ENCODE data around the gene TBCD. TPM values are rescaled to one million over a fixed set of nuclear protein-coding genes. Genes with fewer than 3 reads are reported as not detected.

Gene TBCD
- total and polyA plus RNA-seq, 2 experiments from 2014 or later, result 19.3 to 33.8 TPM

DNA sequence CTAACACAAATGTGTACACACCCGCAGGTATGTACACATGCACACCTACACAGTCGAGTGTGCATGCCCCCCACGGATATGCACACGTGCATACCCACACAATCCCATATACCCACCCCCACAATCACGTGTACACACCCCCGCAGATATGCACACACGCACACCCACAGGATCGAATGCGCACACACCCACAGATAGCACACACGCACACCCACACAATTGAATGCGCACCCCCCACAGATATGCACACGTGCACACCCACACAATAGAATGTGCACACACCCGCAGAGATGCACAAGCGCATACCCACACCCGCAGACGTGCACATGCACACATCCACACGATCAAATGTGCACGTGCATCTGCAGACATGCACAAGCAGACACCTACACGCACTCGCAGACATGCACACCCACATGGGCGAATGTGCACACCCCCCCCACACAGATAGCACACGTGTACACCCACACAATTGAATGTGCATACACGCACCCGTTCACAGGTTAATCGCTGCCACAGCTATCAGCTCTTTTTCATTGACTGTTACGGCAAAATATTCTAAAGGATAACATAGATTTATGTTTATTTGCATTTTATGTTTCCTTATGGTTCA is 77.1 kb downstream of the TBCD start:
- H3K9me3 ChIP-seq (ENCODE audit: low read depth), result no peaks in the 10 kb centered on the region
- no peaks in the 10 kb centered on the region for H3K4me1 ChIP-seq (ENCODE audit: insufficient read depth)
- no peaks in the 10 kb centered on the region for H3K79me2 ChIP-seq (ENCODE audit: insufficient read depth)
- no peaks in the 10 kb centered on the region for H4K20me1 ChIP-seq (ENCODE audit: insufficient read depth)
- TF ChIP-seq EZH2 (IDR thresholded peaks at IDR 0.05; ENCODE audit: insufficient read depth, poor library complexity, severe bottlenecking), result no peak
- no peak for TF ChIP-seq EZH2phosphoT487 (IDR thresholded peaks at IDR 0.05; ENCODE audit: insufficient read depth, low read depth)
- no peaks in the 10 kb centered on the region for H3K36me3 ChIP-seq (ENCODE audit: low read depth)
- no peaks in the 10 kb centered on the region for H3K9me2 ChIP-seq (ENCODE audit: insufficient read depth)
- H3K27ac ChIP-seq, result no peak overlapping the region
- in situ Hi-C loops (cut with MboI), result no loop called here
- H3K9ac ChIP-seq, result no peak overlapping the region
- no peaks in the 10 kb centered on the region for H3F3A ChIP-seq (ENCODE audit: insufficient read depth)
- no peaks in the 10 kb centered on the region for H3K27me3 ChIP-seq (replicated peaks; ENCODE audit: insufficient read depth)
- 94 to 97% methylated on average over 22 to 26 of the region's 26 CpGs for WGBS, 2 experiments (ENCODE audit: low coverage in 1 of 2, low lambda C conversion rate in 2 of 2, missing lambda C conversion rate in 2 of 2)
- no peak overlapping the region for H3K4me2 ChIP-seq (ENCODE audit: unreplicated experiment)
- DNase-seq, result no peak
- no peak overlapping the region for H3K4me3 ChIP-seq
- H2AFZ ChIP-seq, result no peak overlapping the region

- H2AFZ ChIP-seq, result no peak overlapping the region
- no peak overlapping the region for H3K9ac ChIP-seq
- no peak for TF ChIP-seq EZH2phosphoT487 (IDR thresholded peaks at IDR 0.05; ENCODE audit: insufficient read depth, low read depth)
- no peaks in the 10 kb centered on the region for H3K9me3 ChIP-seq (ENCODE audit: low read depth)
- no peaks in the 10 kb centered on the region for H3F3A ChIP-seq (ENCODE audit: insufficient read depth)
- no peaks in the 10 kb centered on the region for H3K9me2 ChIP-seq (ENCODE audit: insufficient read depth)
- in situ Hi-C loops (cut with MboI), result no loop called here
- H3K79me2 ChIP-seq (ENCODE audit: insufficient read depth), result no peaks in the 10 kb centered on the region
- H4K20me1 ChIP-seq (ENCODE audit: insufficient read depth), result no peaks in the 10 kb centered on the region
- H3K4me1 ChIP-seq (ENCODE audit: insufficient read depth), result no peaks in the 10 kb centered on the region
- no peaks in the 10 kb centered on the region for H3K36me3 ChIP-seq (ENCODE audit: low read depth)
- DNase-seq, result no peak
- no peak overlapping the region for H3K4me2 ChIP-seq (ENCODE audit: unreplicated experiment)
- H3K27me3 ChIP-seq (replicated peaks; ENCODE audit: insufficient read depth), result no peaks in the 10 kb centered on the region
- H3K27ac ChIP-seq, result no peak overlapping the region
- H3K4me3 ChIP-seq, result no peak overlapping the region
- 89 to 94% methylated on average over 15 to 22 of the region's 22 CpGs for WGBS, 2 experiments (ENCODE audit: low coverage in 1 of 2, low lambda C conversion rate in 2 of 2, missing lambda C conversion rate in 2 of 2)
Observed at GRCh38 chr17:82830249-82830661, 78.4 kb downstream of the TBCD start.

- Histone ChIP-seq H3F3A (ENCODE audit: insufficient read depth) (no peaks in the 10 kb centered on the region), H3K4me3 (no peak overlapping the region), H2AFZ (no peak overlapping the region), H3K27ac (no peak overlapping the region), H3K9ac (no peak overlapping the region), H3K36me3 (ENCODE audit: low read depth) (no peaks in the 10 kb centered on the region), H3K4me1 (ENCODE audit: insufficient read depth) (no peaks in the 10 kb centered on the region), H3K4me2 (ENCODE audit: unreplicated experiment) (no peak overlapping the region), H3K79me2 (ENCODE audit: insufficient read depth) (no peaks in the 10 kb centered on the region), H3K27me3 (replicated peaks; ENCODE audit: insufficient read depth) (no peaks in the 10 kb centered on the region), H3K9me2 (ENCODE audit: insufficient read depth) (no peaks in the 10 kb centered on the region), H4K20me1 (ENCODE audit: insufficient read depth) (no peaks in the 10 kb centered on the region), H3K9me3 (ENCODE audit: low read depth) (no peaks in the 10 kb centered on the region)
- 97% methylated on average over 29 of the region's 29 CpGs for WGBS, 2 experiments (ENCODE audit: low coverage in 1 of 2, low lambda C conversion rate in 2 of 2, missing lambda C conversion rate in 2 of 2)
- no peak for DNase-seq
- in situ Hi-C loops (cut with MboI), result no loop called here
- TF ChIP-seq EZH2phosphoT487 (IDR thresholded peaks at IDR 0.05; ENCODE audit: insufficient read depth, low read depth) (no peak), EZH2 (IDR thresholded peaks at IDR 0.05; ENCODE audit: insufficient read depth, poor library complexity, severe bottlenecking) (no peak)
Observed at GRCh38 chr17:82831041-82831817, 79.4 kb downstream of the TBCD start.

- H3K27me3 ChIP-seq (replicated peaks; ENCODE audit: insufficient read depth), result no peaks in the 10 kb centered on the region
- no peak overlapping the region for H3K9ac ChIP-seq
- H2AFZ ChIP-seq, result no peak overlapping the region
- 97 to 99% methylated on average over 18 of the region's 18 CpGs for WGBS, 2 experiments (ENCODE audit: low coverage in 1 of 2, low lambda C conversion rate in 2 of 2, missing lambda C conversion rate in 2 of 2)
- no peaks in the 10 kb centered on the region for H3K4me1 ChIP-seq (ENCODE audit: insufficient read depth)
- no peak overlapping the region for H3K4me2 ChIP-seq (ENCODE audit: unreplicated experiment)
- H3K27ac ChIP-seq, result no peak overlapping the region
- no peaks in the 10 kb centered on the region for H3F3A ChIP-seq (ENCODE audit: insufficient read depth)
- H3K79me2 ChIP-seq (ENCODE audit: insufficient read depth), result no peaks in the 10 kb centered on the region
- DNase-seq, result no peak
- no peak for TF ChIP-seq EZH2 (IDR thresholded peaks at IDR 0.05; ENCODE audit: insufficient read depth, poor library complexity, severe bottlenecking)
- TF ChIP-seq EZH2phosphoT487 (IDR thresholded peaks at IDR 0.05; ENCODE audit: insufficient read depth, low read depth), result no peak
- H3K9me2 ChIP-seq (ENCODE audit: insufficient read depth), result no peaks in the 10 kb centered on the region
- no peaks in the 10 kb centered on the region for H4K20me1 ChIP-seq (ENCODE audit: insufficient read depth)
- H3K9me3 ChIP-seq (ENCODE audit: low read depth), result no peaks in the 10 kb centered on the region
- in situ Hi-C loops (cut with MboI), result no loop called here
- H3K36me3 ChIP-seq (ENCODE audit: low read depth), result 0 out of 2 replicates have a peak, but pooled peaks cover 3% of the 10 kb centered on the region
- H3K4me3 ChIP-seq, result no peak overlapping the region
Observed at GRCh38 chr17:82831818-82832200, 79.9 kb downstream of the TBCD start.
